HCT116 (cell line): ENCODE data around the gene DIP2B. TPM values are rescaled to one million over a fixed set of nuclear protein-coding genes. Genes with fewer than 3 reads are reported as not detected.

ENCODE experiments used
- ATAC-seq: fragments of 200-7000 bp; cut with Tn5 transposase; 2 replicates; pipeline ENCODE4 v1.9.1; 2020; ENCODE audit warnings: mild to moderate bottlenecking, moderate library complexity
- BruUV-seq: library from RNA; stranded (reverse); fragments of 400-500 nt; replicated peaks from 2 replicates; lab custom pipeline; 2021; lab: Mats Ljungman, UMichigan
- CTCF ChIA-PET: fragments of 300-600 bp; sonication (Branson Sonifier 250); formaldehyde crosslinking; loops from one replicate; lab custom pipeline; 2021; ENCODE audit warnings: antibody characterized with exemption; lab: Charles Lee
- POLR2A ChIA-PET: fragments of 300-600, 350-600 bp; sonication (Branson Sonifier 250); formaldehyde crosslinking; loops from one replicate; lab custom pipeline; 2021; ENCODE audit warnings: antibody characterized with exemption; lab: Charles Lee
- RAD21 ChIA-PET, 2 experiments: fragments of 300-600 bp; sonication (Branson Sonifier 250); formaldehyde crosslinking; loops; one replicate each; lab custom pipeline; 2023; ENCODE audit warnings: low total read pairs in 2 of 2; ENCODE audit not compliant: uncharacterized antibody in 2 of 2, unreplicated experiment in 2 of 2, low non-redundant PET in 1 of 2; lab: Charles Lee
- DNase-seq: peaks from one replicate; pipeline ENCODE4 v3.0.0-alpha.2; 2010; ENCODE audit warnings: low read depth, low spot score
- H2AFZ ChIP-seq: fragments of 200-600 bp; shearing (Covaris generic), sonication (generic); 2 replicates; pipeline ENCODE4 v1.6.1; 2017; ENCODE audit warnings: low read depth, mixed run types, mixed read lengths, antibody characterized with exemption, low read length; ENCODE audit not compliant: poor library complexity, severe bottlenecking
- H3K27ac ChIP-seq: 2 replicates; pipeline ENCODE4 v1.5.1; 2012; ENCODE audit warnings: low read depth, low read length
- H3K27me3 ChIP-seq: fragments of 200-600 bp; sonication (generic); 2 replicates; pipeline ENCODE4 v1.6.1; 2016; ENCODE audit warnings: mixed run types, low read length, mixed read lengths; ENCODE audit not compliant: insufficient read depth
- H3K36me3 ChIP-seq, 2 experiments: fragments of 200-500 bp in 1 of 2; fragments of 200-600 bp in 1 of 2; sonication (Bioruptor generic) in 1 of 2; sonication (generic) in 1 of 2; 2 replicates each; pipeline versions ENCODE4 v1.5.1 to v1.6.1; 2014 to 2016; ENCODE audit warnings: low read length in 2 of 2, inconsistent platforms in 1 of 2, mixed read lengths in 1 of 2, mixed run types in 1 of 2; ENCODE audit not compliant: insufficient read depth in 2 of 2, control insufficient read depth in 1 of 2
- H3K4me1 ChIP-seq, 2 experiments: fragments of 200-600 bp in 1 of 2; sonication (generic) in 1 of 2; 2 replicates each; pipeline versions ENCODE4 v1.5.1 to v1.6.1; 2012 to 2017; ENCODE audit warnings: low read length in 2 of 2, inconsistent platforms in 1 of 2, mild to moderate bottlenecking in 1 of 2, mixed read lengths in 1 of 2, mixed run types in 1 of 2, moderate library complexity in 1 of 2; ENCODE audit not compliant: insufficient read depth in 2 of 2, control insufficient read depth in 1 of 2
- H3K4me2 ChIP-seq: fragments of 200-600 bp; sonication (generic); 2 replicates; pipeline ENCODE4 v1.6.1; 2017; ENCODE audit warnings: mixed run types, low read length, mixed read lengths
- H3K4me3 ChIP-seq, 2 experiments: fragments of 200-600 bp in 1 of 2; sonication (generic) in 1 of 2; replicated peaks in 1 of 2; 2 replicates each; pipeline ENCODE4 v1.5.1; 2011 to 2016; ENCODE audit warnings: low read length in 2 of 2, control low read depth in 1 of 2, low read depth in 1 of 2, mild to moderate bottlenecking in 1 of 2, mixed read lengths in 1 of 2, mixed run types in 1 of 2
- H3K79me2 ChIP-seq: fragments of 200-600 bp; sonication (generic); 2 replicates; pipeline ENCODE4 v1.6.1; 2017; ENCODE audit warnings: mild to moderate bottlenecking, mixed run types, low read length, moderate library complexity, mixed read lengths; ENCODE audit not compliant: insufficient read depth
- H3K9ac ChIP-seq: fragments of 200-600 bp; sonication (generic); 2 replicates; pipeline ENCODE4 v1.6.1; 2016; ENCODE audit warnings: low read length, mixed read lengths
- H3K9me2 ChIP-seq: fragments of 200-600 bp; sonication (generic), shearing (Covaris generic); 2 replicates; pipeline ENCODE4 v1.6.1; 2017; ENCODE audit warnings: mixed run types, mild to moderate bottlenecking, moderate library complexity; ENCODE audit not compliant: insufficient read depth
- H3K9me3 ChIP-seq, 2 experiments: fragments of 200-500 bp in 1 of 2; fragments of 200-600 bp in 1 of 2; sonication (Bioruptor generic) in 1 of 2; sonication (generic) in 1 of 2; 2 replicates each; pipeline ENCODE4 v1.6.1; 2014 to 2017; ENCODE audit warnings: low read length in 2 of 2, mixed read lengths in 2 of 2, inconsistent platforms in 1 of 2, low read depth in 1 of 2, mild to moderate bottlenecking in 1 of 2, mixed run types in 1 of 2, moderate library complexity in 1 of 2; ENCODE audit not compliant: control insufficient read depth in 1 of 2, insufficient read depth in 1 of 2
- H4K20me1 ChIP-seq: fragments of 200-600 bp; sonication (generic), shearing (Covaris generic); 2 replicates; pipeline ENCODE4 v1.6.1; 2017; ENCODE audit warnings: mixed run types, mild to moderate bottlenecking, moderate library complexity; ENCODE audit not compliant: insufficient read depth
- ATF3 ChIP-seq: IDR thresholded peaks from 2 replicates; pipeline ENCODE4 v1.6.1; 2012
- CTCF ChIP-seq, 3 experiments: fragments of 200-600 bp in 1 of 3; sonication (generic) in 1 of 3; IDR thresholded peaks in 2 of 3; conservative IDR thresholded peaks in 1 of 3; 2 replicates each; pipeline ENCODE4 v1.5.1; 2012 to 2017; ENCODE audit warnings: low read depth in 2 of 3, low read length in 2 of 3, antibody characterized with exemption in 1 of 3, borderline replicate concordance in 1 of 3, control low read depth in 1 of 3, mild to moderate bottlenecking in 1 of 3, mixed read lengths in 1 of 3, mixed run types in 1 of 3, moderate library complexity in 1 of 3; ENCODE audit not compliant: insufficient read depth in 1 of 3
- EZH2 ChIP-seq: fragments of 200-600 bp; sonication (generic); IDR thresholded peaks from 2 replicates; pipeline ENCODE4 v1.6.1; 2017; ENCODE audit warnings: antibody characterized with exemption, mixed run types
- EZH2phosphoT487 ChIP-seq: fragments of 200-600 bp; IDR thresholded peaks from 2 replicates; pipeline ENCODE4 v1.6.1; 2018; ENCODE audit warnings: antibody characterized with exemption, borderline replicate concordance
- JUND ChIP-seq: IDR thresholded peaks from 2 replicates; pipeline ENCODE4 v1.6.1; 2012
- MAX ChIP-seq: IDR thresholded peaks from 2 replicates; pipeline ENCODE4 v1.6.1; 2012
- POLR2AphosphoS5 ChIP-seq: IDR thresholded peaks from 2 replicates; pipeline ENCODE4 v1.6.1; 2011; ENCODE audit warnings: mild to moderate bottlenecking, low read depth, low read length, moderate library complexity
- RAD21 ChIP-seq: IDR thresholded peaks from 2 replicates; pipeline ENCODE4 v1.6.1; 2012; ENCODE audit warnings: low read depth, mild to moderate bottlenecking
- REST ChIP-seq: IDR thresholded peaks from 2 replicates; pipeline ENCODE4 v1.6.1; 2012; ENCODE audit warnings: low read depth
- SIN3A ChIP-seq: IDR thresholded peaks from 2 replicates; pipeline ENCODE4 v1.6.1; 2012; ENCODE audit warnings: low read depth
- TCF7L2 ChIP-seq: IDR thresholded peaks from 2 replicates; pipeline ENCODE4 v1.7.0; 2011; ENCODE audit warnings: borderline replicate concordance, inconsistent platforms; ENCODE audit not compliant: insufficient read depth, insufficient read length; ENCODE audit errors: extremely low read depth
- ZBTB33 ChIP-seq: IDR thresholded peaks from 2 replicates; pipeline ENCODE4 v1.6.1; 2011; ENCODE audit warnings: mild to moderate bottlenecking, low read length, moderate library complexity; ENCODE audit not compliant: insufficient replicate concordance; ENCODE audit errors: extremely low read depth
- ZFX ChIP-seq: fragments of 450-650 bp; IDR thresholded peaks from 2 replicates; pipeline ENCODE4 v1.6.1; 2017
- ZNF274 ChIP-seq: fragments of 200-500 bp; sonication (Bioruptor generic); IDR thresholded peaks from 2 replicates; pipeline ENCODE4 v1.6.1; 2014; ENCODE audit warnings: mild to moderate bottlenecking, low read depth, low read length, inconsistent platforms
- intact Hi-C: fragments of 100-400 bp; cut with micrococcal nuclease; formaldehyde crosslinking; loops from 2 replicates; pipeline ENCODE4 v1.10.0; 2022
- total RNA-seq: library from RNA; stranded (reverse); gene quantifications from one replicate; pipeline ENCODE4 v1.2.1, GENCODE V29; 2021; ENCODE audit not compliant: unreplicated experiment

Gene DIP2B
- total RNA-seq, 1 experiment from 2014 or later = 32.3 TPM

- Histone ChIP-seq H3K9ac (no peak overlapping the region), H4K20me1 (no peaks in the 10 kb centered on the region), H3K4me1 (peaks cover 18 to 20% of the 10 kb centered on the region in 2 experiments), H3K79me2 (peaks cover 46% of the 10 kb centered on the region)
- no peak for ATAC-seq
- no peak for DNase-seq
- no peak for TF ChIP-seq EZH2
- no peak for TF ChIP-seq POLR2AphosphoS5
- no peak for TF ChIP-seq ZBTB33
- no peak for TF ChIP-seq EZH2phosphoT487
- no peak for TF ChIP-seq ATF3
- TF ChIP-seq ZFX = no peak
- TF ChIP-seq RAD21 = no peak
- no peak for TF ChIP-seq SIN3A
- TF ChIP-seq REST = no peak
- no peak for TF ChIP-seq MAX
- TF ChIP-seq TCF7L2 = no peak
- no peak for TF ChIP-seq JUND
- TF ChIP-seq CTCF (IDR thresholded peaks at IDR 0.05 in 2 of 3, conservative IDR thresholded peaks at IDR 0.05 in 1 of 3; ENCODE audit: borderline replicate concordance in 1 of 3, insufficient read depth in 1 of 3, low read depth in 2 of 3, low read length in 2 of 3) = no peak
- TF ChIP-seq ZNF274 = no peak
- TF ChIP-seq, all 23 proteins: peak for 0
- intact Hi-C loops = no loop called here
- ChIA-PET CTCF (no interaction called here), RAD21 (no interaction called here), POLR2A (no interaction called here)
- no peak overlapping the region for H3K4me2 ChIP-seq
- 0 out of 4 replicates have a peak, but pooled peaks cover 2 to 6% of the 10 kb centered on the region in 2 experiments for H3K36me3 ChIP-seq
- H3K27me3 ChIP-seq = no peaks in the 10 kb centered on the region
- H2AFZ ChIP-seq = no peak overlapping the region
- no peaks in the 10 kb centered on the region for H3K9me3 ChIP-seq
- H3K4me3 ChIP-seq = no peak overlapping the region
- BruUV-seq = no TSS peak
- no peaks in the 10 kb centered on the region for H3K9me2 ChIP-seq
- H3K27ac ChIP-seq = no peak overlapping the region
Observed at GRCh38 chr12:50625029-50625925, 120.5 kb downstream of the DIP2B start.
